Gastroesophageal sphincter (tissue), 4 donors: Measurements from ENCODE around the gene MS4A10. TPM values are rescaled to one million over a fixed set of nuclear protein-coding genes. Genes with fewer than 3 reads are reported as not detected.
"Not testable (repeated sequence)": the region's sequence is repeated elsewhere in the genome, so short reads cannot be mapped to it uniquely, and the experiment has no call there.

ENCODE experiments used
- ATAC-seq: fragments of 150-250 bp; one replicate; pipeline ENCODE4 v1.9.1; 2016; ENCODE audit warnings: mild to moderate bottlenecking, moderate library complexity
- H3K27ac ChIP-seq, 4 donors: fragments of 200-600 bp; sonication (generic) in 3 of 4; 1 replicate in 3 of 4; 2 replicates in 1 of 4; pipeline ENCODE4 v1.5.1; 2016 to 2019
- H3K27me3 ChIP-seq: fragments of 200-600 bp; sonication (generic); one replicate; pipeline ENCODE4 v1.5.1; 2019
- H3K36me3 ChIP-seq, 2 donors: fragments of 200-600 bp; sonication (generic); one replicate each; pipeline ENCODE4 v1.5.1; 2019; ENCODE audit warnings: control low read depth in 1 of 2
- H3K4me1 ChIP-seq, 3 donors: fragments of 200-600 bp; sonication (generic); 1 replicate in 2 of 3; 2 replicates in 1 of 3; pipeline ENCODE4 v1.5.1; 2016 to 2019; ENCODE audit warnings: control low read depth in 2 of 3
- H3K4me3 ChIP-seq, 2 donors: fragments of 200-600 bp; sonication (generic); one replicate each; pipeline ENCODE4 v1.5.1; 2019; ENCODE audit warnings: mild to moderate bottlenecking in 1 of 2, moderate library complexity in 1 of 2
- H3K9me3 ChIP-seq, 3 donors: fragments of 200-600 bp; sonication (generic); one replicate each; pipeline ENCODE4 v1.5.1; 2017 to 2019; ENCODE audit warnings: control low read depth in 2 of 3
- EP300 ChIP-seq: sonication (generic); formaldehyde crosslinking; IDR thresholded peaks from one replicate; pipeline ENCODE4 v1.6.1; 2017; ENCODE audit warnings: antibody characterized with exemption, mild to moderate bottlenecking
- POLR2A ChIP-seq, 2 donors: fragments of 450-650 bp; IDR thresholded peaks; one replicate each; pipeline ENCODE4 v1.6.1; 2017; ENCODE audit warnings: antibody characterized with exemption in 2 of 2, mild to moderate bottlenecking in 2 of 2, moderate library complexity in 1 of 2
- POLR2AphosphoS5 ChIP-seq: sonication (generic); formaldehyde crosslinking; IDR thresholded peaks from one replicate; pipeline ENCODE4 v1.6.1; 2017; ENCODE audit warnings: antibody characterized with exemption
- WGBS, 2 donors: methylation state at CpG; one replicate each; pipeline ENCODE4 v1.1.5; 2018; ENCODE audit warnings: low coverage in 1 of 2; 5-methylcytosine and 5-hydroxymethylcytosine counted together
- total RNA-seq, 4 donors: library from RNA; depleted of rRNA; stranded (reverse); fragments of >200 nt; gene quantifications; one replicate each; pipeline ENCODE4 v1.1.0, GENCODE V29; 2016
- TF ChIP-seq, protein P1 (sequence below), 4 experiments: fragments of 200-600 bp in 2 of 4; fragments of 450-650 bp in 2 of 4; sonication (generic) in 1 of 4; IDR thresholded peaks; one replicate each; pipeline ENCODE4 v1.5.1; 2017 to 2019; ENCODE audit warnings: antibody characterized with exemption in 4 of 4, mild to moderate bottlenecking in 2 of 4, moderate library complexity in 2 of 4

Gene MS4A10
- total RNA-seq, 4 donors from 2014 or later: not detected

DNA sequence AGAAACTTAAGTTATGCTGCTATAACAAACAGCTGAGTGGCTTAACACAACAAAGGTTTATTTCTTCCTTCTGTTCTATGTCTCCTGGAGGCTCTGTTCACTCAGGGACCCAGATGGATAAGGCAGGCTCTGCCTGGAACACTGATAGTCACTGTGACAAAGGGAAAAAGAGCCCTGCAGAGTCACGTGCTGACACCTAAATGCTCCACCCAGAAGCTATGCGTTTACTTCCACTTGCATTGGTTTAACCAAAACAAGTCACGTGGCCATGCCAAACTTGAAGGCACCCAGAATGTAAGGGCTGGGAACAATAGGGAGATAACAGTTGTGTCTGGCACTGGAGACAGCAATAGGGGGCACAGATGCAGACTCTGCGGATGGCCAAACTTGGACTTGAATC is 31.8 kb upstream of the MS4A10 start:
- Histone ChIP-seq H3K27me3 (peaks cover 58% of the 10 kb centered on the region), H3K4me1 (no peaks in the 10 kb centered on the region), H3K27ac (no peak overlapping the region), H3K36me3 (no peaks in the 10 kb centered on the region), H3K4me3 (no peak overlapping the region), H3K9me3 (peaks cover 0 to 10% (median 0%) of the 10 kb centered on the region in 3 donors)
- ATAC-seq: no peak
- TF ChIP-seq POLR2AphosphoS5: no peak
- TF ChIP-seq, protein P1, sequence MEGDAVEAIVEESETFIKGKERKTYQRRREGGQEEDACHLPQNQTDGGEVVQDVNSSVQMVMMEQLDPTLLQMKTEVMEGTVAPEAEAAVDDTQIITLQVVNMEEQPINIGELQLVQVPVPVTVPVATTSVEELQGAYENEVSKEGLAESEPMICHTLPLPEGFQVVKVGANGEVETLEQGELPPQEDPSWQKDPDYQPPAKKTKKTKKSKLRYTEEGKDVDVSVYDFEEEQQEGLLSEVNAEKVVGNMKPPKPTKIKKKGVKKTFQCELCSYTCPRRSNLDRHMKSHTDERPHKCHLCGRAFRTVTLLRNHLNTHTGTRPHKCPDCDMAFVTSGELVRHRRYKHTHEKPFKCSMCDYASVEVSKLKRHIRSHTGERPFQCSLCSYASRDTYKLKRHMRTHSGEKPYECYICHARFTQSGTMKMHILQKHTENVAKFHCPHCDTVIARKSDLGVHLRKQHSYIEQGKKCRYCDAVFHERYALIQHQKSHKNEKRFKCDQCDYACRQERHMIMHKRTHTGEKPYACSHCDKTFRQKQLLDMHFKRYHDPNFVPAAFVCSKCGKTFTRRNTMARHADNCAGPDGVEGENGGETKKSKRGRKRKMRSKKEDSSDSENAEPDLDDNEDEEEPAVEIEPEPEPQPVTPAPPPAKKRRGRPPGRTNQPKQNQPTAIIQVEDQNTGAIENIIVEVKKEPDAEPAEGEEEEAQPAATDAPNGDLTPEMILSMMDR (IDR thresholded peaks at IDR 0.05): no peak
- WGBS, 2 donors: 56 to 100% methylated on average over 1 to 4 of the region's 4 CpGs

- 82 to 100% methylated on average over 2 to 5 of the region's 6 CpGs for WGBS, 2 donors
- H3K9me3 ChIP-seq: peaks cover 0 to 10% (median 0%) of the 10 kb centered on the region in 3 donors
- ATAC-seq: no peak
- H3K4me1 ChIP-seq: no peaks in the 10 kb centered on the region
- H3K4me3 ChIP-seq: no peak overlapping the region
- TF ChIP-seq, protein P1 (IDR thresholded peaks at IDR 0.05): no peak
- TF ChIP-seq POLR2A (IDR thresholded peaks at IDR 0.05) (no peak), POLR2AphosphoS5 (no peak), EP300 (no peak)
- H3K27me3 ChIP-seq: peaks cover 50% of the 10 kb centered on the region
- no peak overlapping the region for H3K27ac ChIP-seq
- H3K36me3 ChIP-seq: no peaks in the 10 kb centered on the region
These were observed 30.2 kb upstream of the MS4A10 start for GRCh38 chr11:60754887-60755286.

DNA sequence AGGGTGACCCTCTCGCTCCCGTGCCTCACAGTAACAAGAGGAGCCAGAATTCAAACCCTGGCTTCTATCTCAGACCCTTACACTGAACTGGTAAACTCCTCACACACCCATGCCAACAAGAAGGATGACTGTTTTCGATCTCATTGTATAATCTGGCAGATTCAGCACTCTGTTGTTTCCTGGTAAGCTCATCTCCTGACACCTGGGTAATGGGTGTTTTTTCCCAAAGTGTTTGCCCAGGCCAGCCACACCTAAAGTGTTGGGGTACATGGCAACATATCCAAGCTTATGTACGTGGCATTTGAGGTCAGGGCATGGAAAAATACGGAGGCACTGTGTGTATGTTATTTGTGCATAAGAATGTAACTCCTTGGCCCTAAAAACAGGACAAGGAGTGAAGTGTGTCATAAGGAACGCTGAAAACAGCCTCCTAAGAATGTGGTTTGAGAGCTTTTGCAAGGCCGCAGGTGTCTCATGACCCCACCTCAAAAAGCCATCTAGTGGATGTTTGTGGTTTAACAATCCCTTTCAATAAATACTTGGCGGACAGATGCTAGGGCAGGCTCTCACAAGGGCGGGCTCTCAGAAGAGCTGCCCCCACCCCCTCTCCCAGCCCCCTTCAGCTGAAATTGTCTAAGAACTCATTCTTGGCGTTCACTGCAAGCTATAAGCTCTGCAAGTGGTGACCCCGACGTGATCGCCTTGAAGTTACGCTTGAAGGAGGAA is 28.7 kb upstream of the MS4A10 start, which contains the start of gene MS4A15:
Gene MS4A15 (plus strand): TSS at position 561 of the 726 bp plus-strand sequence. CDS start 6,867 bp downstream, outside the sequence.
- Histone ChIP-seq H3K4me1 (no peaks in the 10 kb centered on the region), H3K36me3 (no peaks in the 10 kb centered on the region), H3K9me3 (peaks cover 0 to 10% (median 0%) of the 10 kb centered on the region in 3 donors), H3K27ac (no peak within 1 kb of the TSS), H3K4me3 (no peak within 1 kb of the TSS), H3K27me3 (peaks cover 36% of the 10 kb centered on the region)
- TF ChIP-seq, protein P1 (IDR thresholded peaks at IDR 0.05): no peak
- no peak for TF ChIP-seq EP300
- TF ChIP-seq POLR2AphosphoS5: no peak
- no peak for TF ChIP-seq POLR2A (IDR thresholded peaks at IDR 0.05)
- no peak for ATAC-seq
- WGBS, 2 donors: 52 to 80% methylated on average over 6 of the region's 14 CpGs

DNA sequence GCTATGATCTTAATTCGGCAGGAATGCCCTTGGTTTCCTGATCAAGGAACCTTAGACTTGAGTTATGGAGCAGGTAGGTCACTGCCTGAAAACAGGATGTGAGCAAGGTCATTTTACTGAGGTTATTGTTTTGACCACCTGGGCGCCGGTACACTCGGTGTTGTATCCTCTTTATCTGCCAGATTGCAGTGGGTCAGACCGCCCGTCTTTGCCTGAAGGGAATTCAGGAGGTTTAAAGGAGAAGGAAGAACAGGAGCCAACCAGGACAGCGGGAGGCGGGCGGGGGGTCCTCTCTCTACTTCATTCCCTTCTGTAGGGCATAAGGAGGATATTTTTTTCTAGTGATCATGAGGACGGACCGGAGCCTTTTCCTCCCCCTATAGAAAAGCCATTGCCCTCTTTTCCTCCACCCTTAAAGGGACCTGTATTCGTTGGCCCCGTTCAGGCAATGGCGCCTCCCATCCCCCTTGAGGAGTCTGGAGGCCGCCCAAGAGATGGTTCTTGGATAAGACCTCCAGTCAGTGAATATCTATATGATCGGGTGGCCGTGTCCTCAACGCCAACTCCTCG is 27.8 kb upstream of the MS4A10 start:
- Histone ChIP-seq H3K27me3 (peaks cover 27% of the 10 kb centered on the region), H3K36me3 (no peaks in the 10 kb centered on the region), H3K4me3 (no peak overlapping the region), H3K4me1 (no peaks in the 10 kb centered on the region), H3K27ac (no peak overlapping the region), H3K9me3 (peaks cover 0 to 10% (median 0%) of the 10 kb centered on the region in 3 donors)
- no peak for ATAC-seq
- WGBS, 2 donors: 81 to 97% methylated on average over 7 to 13 of the region's 19 CpGs
- TF ChIP-seq POLR2AphosphoS5: no peak
- TF ChIP-seq, protein P1 (IDR thresholded peaks at IDR 0.05): no peak
- TF ChIP-seq EP300: no peak
- TF ChIP-seq POLR2A (IDR thresholded peaks at IDR 0.05): no peak

GRCh38 chr11:60758671-60759070 is 26.5 kb upstream of the MS4A10 start:
- H3K27me3 ChIP-seq: peaks cover 29% of the 10 kb centered on the region
- not testable (repeated sequence) for H3K4me3 ChIP-seq, H3K36me3 ChIP-seq, ATAC-seq, H3K27ac ChIP-seq, H3K9me3 ChIP-seq, H3K4me1 ChIP-seq
- 79 to 90% methylated on average over 4 of the region's 4 CpGs for WGBS, 2 donors

DNA sequence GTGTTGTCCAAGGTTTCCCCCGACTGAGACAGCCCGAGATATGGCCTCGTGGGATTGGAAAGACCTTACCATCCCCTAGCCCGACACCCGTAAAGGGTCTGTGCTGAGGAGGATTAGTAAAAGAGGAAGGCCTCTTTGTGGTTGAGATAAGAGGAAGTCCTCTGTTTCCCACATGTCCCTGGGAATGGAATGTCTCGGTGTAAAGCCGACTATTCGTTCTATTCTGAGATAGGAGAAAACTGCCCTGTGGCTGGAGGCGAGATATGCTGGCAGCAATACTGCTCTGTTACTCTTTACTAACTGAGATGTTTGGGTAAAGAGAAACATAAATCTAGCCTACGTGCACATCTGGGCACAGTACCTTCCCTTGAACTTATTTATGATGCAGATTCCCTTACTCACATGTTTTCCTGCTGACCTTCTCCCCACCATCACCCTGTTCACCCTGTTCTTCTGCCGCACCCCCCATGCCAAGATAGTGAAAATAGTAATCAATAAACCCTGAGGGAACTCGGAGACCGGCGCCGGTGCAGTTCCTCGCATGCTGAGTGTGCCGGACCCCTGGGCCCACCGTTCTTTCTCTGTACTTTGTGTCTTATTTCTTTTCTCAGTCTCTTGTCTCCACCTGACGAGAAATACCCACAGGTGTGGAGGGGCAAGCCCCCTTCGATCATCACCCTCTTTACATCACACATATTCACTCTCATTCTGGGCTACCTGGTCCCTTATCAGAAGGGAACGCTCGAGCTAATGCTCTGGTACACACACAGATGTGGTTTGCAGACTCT is 25.5 kb upstream of the MS4A10 start:
- peaks cover 35% of the 10 kb centered on the region for H3K27me3 ChIP-seq
- not testable (repeated sequence) for ATAC-seq, H3K9me3 ChIP-seq, H3K27ac ChIP-seq, H3K36me3 ChIP-seq, H3K4me3 ChIP-seq, H3K4me1 ChIP-seq
- 70 to 82% methylated on average over 14 to 18 of the region's 22 CpGs for WGBS, 2 donors
